Spleen (tissue), 7 donors: ENCODE data around the gene VPS37B.

Source experiments
- CTCF ChIP-seq, 11 experiments: fragments of 200-600 bp in 7 of 11; fragments of 450-650 bp in 4 of 11; sonication (generic) in 4 of 11; IDR thresholded peaks in 8 of 11; conservative IDR thresholded peaks in 3 of 11; 1 replicate in 7 of 11; 2 replicates in 4 of 11; pipeline versions ENCODE4 v1.4.0 to v1.8.0; 2016 to 2021; ENCODE audit warnings: antibody characterized with exemption in 11 of 11, inconsistent platforms in 4 of 11, mild to moderate bottlenecking in 1 of 11
- POLR2A ChIP-seq, 3 donors: fragments of 450-650 bp; IDR thresholded peaks; one replicate each; pipeline ENCODE4 v1.5.1; 2017; ENCODE audit warnings: antibody characterized with exemption in 3 of 3, mild to moderate bottlenecking in 1 of 3
- donor health status: DM: no; HTN: no; CAD: no; lungs with moderate emphysema.
- donor health status: DM: no; HTN: no; CAD: no.
- donor health status: DM: no; HTN: no; CAD: no.

GRCh38 chr12:122820138-122820537 lies 75.8 kb downstream of the VPS37B start:
- TF ChIP-seq POLR2A (IDR thresholded peaks at IDR 0.05) (no peak), CTCF (IDR thresholded peaks at IDR 0.05 in 8 of 11, conservative IDR thresholded peaks at IDR 0.05 in 3 of 11) (no peak)
